ENCODE data around the gene LACC1.

The LACC1 gene

DNA sequence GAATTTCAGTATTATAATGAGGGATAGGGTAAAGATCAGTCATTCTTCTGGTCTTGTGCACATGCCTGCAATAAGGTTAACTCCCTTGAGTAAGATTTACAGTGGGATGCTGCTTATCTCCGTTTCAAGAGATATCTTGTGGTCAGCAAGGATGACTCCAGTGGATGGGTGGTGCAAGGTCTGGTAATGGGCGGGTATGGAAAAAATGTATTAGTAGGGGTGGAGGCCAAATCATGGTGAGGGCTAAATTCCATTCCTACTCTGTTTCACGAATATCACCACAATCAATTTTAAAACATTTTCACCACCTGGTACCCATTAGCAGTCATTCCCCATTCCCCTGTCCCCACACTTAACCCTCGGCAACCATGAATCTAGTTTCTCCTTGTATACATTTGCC lies 40.8 kb upstream of the LACC1 start:
- TF ChIP-seq, protein P1, sequence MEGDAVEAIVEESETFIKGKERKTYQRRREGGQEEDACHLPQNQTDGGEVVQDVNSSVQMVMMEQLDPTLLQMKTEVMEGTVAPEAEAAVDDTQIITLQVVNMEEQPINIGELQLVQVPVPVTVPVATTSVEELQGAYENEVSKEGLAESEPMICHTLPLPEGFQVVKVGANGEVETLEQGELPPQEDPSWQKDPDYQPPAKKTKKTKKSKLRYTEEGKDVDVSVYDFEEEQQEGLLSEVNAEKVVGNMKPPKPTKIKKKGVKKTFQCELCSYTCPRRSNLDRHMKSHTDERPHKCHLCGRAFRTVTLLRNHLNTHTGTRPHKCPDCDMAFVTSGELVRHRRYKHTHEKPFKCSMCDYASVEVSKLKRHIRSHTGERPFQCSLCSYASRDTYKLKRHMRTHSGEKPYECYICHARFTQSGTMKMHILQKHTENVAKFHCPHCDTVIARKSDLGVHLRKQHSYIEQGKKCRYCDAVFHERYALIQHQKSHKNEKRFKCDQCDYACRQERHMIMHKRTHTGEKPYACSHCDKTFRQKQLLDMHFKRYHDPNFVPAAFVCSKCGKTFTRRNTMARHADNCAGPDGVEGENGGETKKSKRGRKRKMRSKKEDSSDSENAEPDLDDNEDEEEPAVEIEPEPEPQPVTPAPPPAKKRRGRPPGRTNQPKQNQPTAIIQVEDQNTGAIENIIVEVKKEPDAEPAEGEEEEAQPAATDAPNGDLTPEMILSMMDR (conservative IDR thresholded peaks at IDR 0.05; ENCODE audit: low read depth, low read length) = no peak
- H3K36me3 ChIP-seq (ENCODE audit: insufficient read depth) = no peaks in the 10 kb centered on the region
- no peaks in the 10 kb centered on the region for H3K4me1 ChIP-seq (ENCODE audit: low read depth, poor library complexity, severe bottlenecking)
- H3K9ac ChIP-seq = no peak overlapping the region
- no peaks in the 10 kb centered on the region for H3K79me2 ChIP-seq (ENCODE audit: insufficient read depth, low read depth)
- no peaks in the 10 kb centered on the region for H4K20me1 ChIP-seq (ENCODE audit: insufficient read depth)
- no peak overlapping the region for H2AFZ ChIP-seq (ENCODE audit: low read depth)
- H3K27ac ChIP-seq = no peak overlapping the region
- no peaks in the 10 kb centered on the region for H3K27me3 ChIP-seq (ENCODE audit: insufficient read depth, low read depth)
- no peak overlapping the region for H3K4me3 ChIP-seq (IDR thresholded peaks at IDR 0.05; ENCODE audit: insufficient read depth, low read depth, low read length)
- H3K4me2 ChIP-seq = no peak overlapping the region

DNA sequence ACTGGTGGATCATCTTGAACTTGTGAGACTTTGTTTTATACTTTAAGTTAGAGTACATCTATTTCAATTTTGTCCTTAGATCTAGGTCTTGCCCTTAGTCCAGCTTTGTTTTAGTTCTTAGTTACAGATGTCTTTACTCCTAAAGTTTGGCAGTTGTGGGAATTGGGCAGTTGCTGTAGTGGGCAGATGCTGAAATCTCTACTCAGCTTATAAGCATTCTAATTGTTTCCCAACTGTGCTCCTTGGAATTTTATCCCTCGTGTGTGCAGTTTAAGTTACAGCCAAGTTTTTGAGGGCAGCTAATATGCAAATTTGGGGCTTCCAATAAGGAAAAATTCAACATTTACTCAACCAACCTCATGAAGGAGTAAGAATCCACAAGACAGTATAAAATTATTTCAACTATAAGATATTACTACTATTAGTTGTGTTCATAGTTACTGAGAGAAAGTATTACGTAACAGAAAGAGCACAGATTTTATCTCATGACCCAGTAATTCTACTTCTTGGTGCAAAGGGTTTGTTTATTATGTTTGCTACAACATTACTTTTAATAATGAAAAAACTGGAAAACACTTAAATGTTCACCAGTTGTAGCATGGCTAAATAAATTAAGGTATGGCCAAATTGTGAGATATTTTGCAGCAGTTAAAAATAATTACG lies 33.1 kb upstream of the LACC1 start:
- Histone ChIP-seq H3K27ac (no peak overlapping the region), H3K4me1 (ENCODE audit: low read depth, poor library complexity, severe bottlenecking) (no peaks in the 10 kb centered on the region), H3K9ac (no peak overlapping the region), H3K79me2 (ENCODE audit: insufficient read depth, low read depth) (no peaks in the 10 kb centered on the region), H2AFZ (ENCODE audit: low read depth) (no peak overlapping the region), H3K4me2 (no peak overlapping the region), H3K36me3 (ENCODE audit: insufficient read depth) (no peaks in the 10 kb centered on the region), H4K20me1 (ENCODE audit: insufficient read depth) (no peaks in the 10 kb centered on the region), H3K4me3 (IDR thresholded peaks at IDR 0.05; ENCODE audit: insufficient read depth, low read depth, low read length) (no peak overlapping the region), H3K27me3 (ENCODE audit: insufficient read depth, low read depth) (no peaks in the 10 kb centered on the region)
- TF ChIP-seq, protein P1 (conservative IDR thresholded peaks at IDR 0.05; ENCODE audit: low read depth, low read length) = no peak

DNA sequence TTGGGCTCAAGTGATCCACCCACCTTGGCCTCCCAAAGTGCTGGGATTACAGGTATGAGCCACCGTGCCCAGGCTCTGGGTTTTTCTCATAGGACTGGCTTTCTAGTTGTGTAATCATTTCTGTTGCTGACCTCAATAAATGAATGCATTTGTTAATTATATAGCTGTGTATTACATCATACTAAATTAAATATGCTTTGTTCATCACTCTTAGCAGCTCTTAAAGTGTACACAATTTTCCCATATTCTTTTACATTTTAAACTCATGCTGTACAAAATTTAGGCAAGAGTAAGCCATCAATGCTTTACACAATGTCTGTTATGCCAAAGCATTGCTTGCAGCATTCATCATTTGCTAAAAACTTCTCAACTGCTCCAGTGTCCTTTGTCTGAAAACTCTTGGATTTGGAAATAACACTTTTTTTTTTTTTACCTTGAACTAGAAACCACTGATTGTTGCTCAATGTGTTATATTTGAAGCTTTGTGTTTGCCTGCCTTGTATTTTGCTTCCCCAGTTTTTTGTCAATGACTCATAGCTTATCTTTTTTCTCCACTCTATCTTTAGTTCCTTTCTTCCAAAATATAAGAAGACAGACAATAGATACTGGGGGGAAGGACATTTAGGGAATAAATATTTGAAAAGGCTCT lies 31.6 kb upstream of the LACC1 start:
- H4K20me1 ChIP-seq (ENCODE audit: insufficient read depth) = no peaks in the 10 kb centered on the region
- no peak overlapping the region for H3K27ac ChIP-seq
- H3K27me3 ChIP-seq (ENCODE audit: insufficient read depth, low read depth) = no peaks in the 10 kb centered on the region
- TF ChIP-seq, protein P1 (conservative IDR thresholded peaks at IDR 0.05; ENCODE audit: low read depth, low read length) = no peak
- H3K9ac ChIP-seq = no peak overlapping the region
- H3K4me2 ChIP-seq = no peak overlapping the region
- H3K36me3 ChIP-seq (ENCODE audit: insufficient read depth) = no peaks in the 10 kb centered on the region
- no peaks in the 10 kb centered on the region for H3K4me1 ChIP-seq (ENCODE audit: low read depth, poor library complexity, severe bottlenecking)
- H3K79me2 ChIP-seq (ENCODE audit: insufficient read depth, low read depth) = no peaks in the 10 kb centered on the region
- no peak overlapping the region for H3K4me3 ChIP-seq (IDR thresholded peaks at IDR 0.05; ENCODE audit: insufficient read depth, low read depth, low read length)
- no peak overlapping the region for H2AFZ ChIP-seq (ENCODE audit: low read depth)

DNA sequence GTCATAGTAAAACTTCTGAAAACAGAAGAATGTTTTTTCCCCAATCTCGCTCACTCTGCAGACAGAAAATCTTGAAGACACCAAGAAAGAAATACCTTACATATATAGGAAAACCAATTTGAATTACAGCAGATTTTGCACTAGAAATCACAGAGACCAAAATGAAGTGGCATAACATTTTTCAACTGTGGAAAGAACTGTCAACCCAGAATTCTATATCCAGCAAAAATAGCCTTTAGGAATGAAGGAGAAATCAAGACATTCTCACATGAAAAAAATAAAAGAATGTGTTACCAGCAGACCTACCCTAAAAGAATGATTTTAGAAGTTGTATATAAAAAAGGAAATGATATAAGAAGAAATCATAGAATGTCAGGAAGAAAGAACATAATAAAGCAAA lies 28.8 kb upstream of the LACC1 start:
- Histone ChIP-seq H3K36me3 (ENCODE audit: insufficient read depth) (no peaks in the 10 kb centered on the region), H3K27me3 (ENCODE audit: insufficient read depth, low read depth) (no peaks in the 10 kb centered on the region), H3K9ac (no peak overlapping the region), H3K4me2 (no peak overlapping the region), H3K4me3 (IDR thresholded peaks at IDR 0.05; ENCODE audit: insufficient read depth, low read depth, low read length) (no peak overlapping the region), H3K79me2 (ENCODE audit: insufficient read depth, low read depth) (no peaks in the 10 kb centered on the region), H4K20me1 (ENCODE audit: insufficient read depth) (no peaks in the 10 kb centered on the region), H2AFZ (ENCODE audit: low read depth) (no peak overlapping the region), H3K27ac (no peak overlapping the region), H3K4me1 (ENCODE audit: low read depth, poor library complexity, severe bottlenecking) (no peaks in the 10 kb centered on the region)
- TF ChIP-seq, protein P1 (conservative IDR thresholded peaks at IDR 0.05; ENCODE audit: low read depth, low read length) = no peak

All from KMS-11 (cell line).